Smooth muscle cell of the pulmonary artery (primary cell): ENCODE data around the gene IER2. TPM values are rescaled to one million over a fixed set of nuclear protein-coding genes. Genes with fewer than 3 reads are reported as not detected.

Source experiments
- total RNA-seq: library from RNA; depleted of rRNA; stranded (reverse); fragments of >200 nt; gene quantifications from 2 replicates; pipeline ENCODE4 v1.2.3, GENCODE V29; 2014

The IER2 gene
- total RNA-seq = 13.2 and 25.9 TPM in 2 replicates

GRCh38 chr19:13150187-13150930 lies at the start of gene IER2, which contains the start of gene STX10:
IER2 (plus strand) TSS chr19:13150411; CDS start chr19:13153187, 2,776 bp downstream.
STX10 (minus strand) TSS chr19:13150375; CDS start chr19:13150173, 202 bp downstream.

GRCh38 chr19:13102666-13103580 lies 47.3 kb upstream of the IER2 start, which contains the start of gene LYL1:
LYL1 (minus strand) TSS chr19:13102858; CDS start chr19:13101171, 1,687 bp downstream.

GRCh38 chr19:13116282-13117175 lies 33.7 kb upstream of the IER2 start, which contains the start of gene TRMT1:
TRMT1 (minus strand) TSS chr19:13116740; CDS start chr19:13116399, 341 bp downstream.

GRCh38 chr19:13117772-13118423 lies 32.3 kb upstream of the IER2 start, which contains the start of gene NACC1:
NACC1 (plus strand) TSS chr19:13118264; CDS start chr19:13135208, 16,944 bp downstream.

Other genes starting within 250 kb of the IER2 start
- gene SYCE2, start 231.1 kb upstream of the IER2 start, total RNA-seq = 0.07 and 0.23 TPM in 2 replicates
- 71.0 and 86.5 TPM in 2 replicates for gene FARSA, start 216.7 kb upstream of the IER2 start, total RNA-seq
- 1,777 and 1,839 TPM in 2 replicates for gene CALR, start 211.8 kb upstream of the IER2 start, total RNA-seq
- 108 and 160 TPM in 2 replicates for gene RAD23A, start 204.5 kb upstream of the IER2 start, total RNA-seq
- gene GADD45GIP1, start 193.2 kb upstream of the IER2 start, total RNA-seq = 9.5 and 12.9 TPM in 2 replicates
- 0.07 and 0.13 TPM in 2 replicates for gene DAND5, start 180.8 kb upstream of the IER2 start, total RNA-seq
- 125 and 151 TPM in 2 replicates for gene NFIX, start 154.9 kb upstream of the IER2 start, total RNA-seq
- 0.91 and 1.3 TPM in 2 replicates for gene LYL1, start 47.6 kb upstream of the IER2 start, total RNA-seq
- 26.5 and 39.4 TPM in 2 replicates for gene TRMT1, start 33.7 kb upstream of the IER2 start, total RNA-seq
- gene NACC1, start 32.1 kb upstream of the IER2 start, total RNA-seq = 67.1 and 96.6 TPM in 2 replicates
- 35.2 and 42.2 TPM in 2 replicates for gene STX10, start within 50 bp of the IER2 start, total RNA-seq